K562 (cell line): ENCODE data around the gene CSRNP2. TPM values are rescaled to one million over a fixed set of nuclear protein-coding genes. Genes with fewer than 3 reads are reported as not detected.

ENCODE experiments used
- E2F4 ChIP-seq: sonication (generic); formaldehyde crosslinking; IDR thresholded peaks from 2 replicates; pipeline ENCODE4 v1.8.0; 2022; ENCODE audit warnings: mild to moderate bottlenecking, low read depth, missing genetic modification reagents
- KLF13 ChIP-seq: fragments of 450-650 bp; IDR thresholded peaks from 2 replicates; pipeline ENCODE4 v1.6.1; 2016; ENCODE audit warnings: missing genetic modification characterization, low read depth, mild to moderate bottlenecking, missing compliant biosample characterization, moderate library complexity, borderline replicate concordance
- PREB ChIP-seq: sonication (generic); formaldehyde crosslinking; IDR thresholded peaks from 2 replicates; pipeline ENCODE4 v1.8.1; 2023; ENCODE audit warnings: mild to moderate bottlenecking, missing genetic modification reagents
- PURB ChIP-seq: sonication (generic); formaldehyde crosslinking; IDR thresholded peaks from 2 replicates; pipeline ENCODE4 v1.9.0; 2021; ENCODE audit warnings: low read depth, mild to moderate bottlenecking, missing genetic modification reagents
- RBM15 ChIP-seq: fragments of 200-400 bp; formaldehyde crosslinking; IDR thresholded peaks from 2 replicates; pipeline ENCODE4 v1.6.1; 2018; ENCODE audit warnings: mild to moderate bottlenecking, low read length, moderate library complexity; ENCODE audit not compliant: insufficient read depth
- STAT5B ChIP-seq: fragments of 250-450 bp; sonication (Bioruptor Pico); IDR thresholded peaks from 2 replicates; pipeline ENCODE4 v1.8.0; 2021; ENCODE audit warnings: mild to moderate bottlenecking, inconsistent platforms
- TGIF2 ChIP-seq: sonication (generic); formaldehyde crosslinking; IDR thresholded peaks from 2 replicates; pipeline ENCODE4 v1.8.1; 2022; ENCODE audit warnings: mild to moderate bottlenecking, missing genetic modification reagents, moderate library complexity
- ZEB2 ChIP-seq: fragments of 450-650 bp; IDR thresholded peaks from 2 replicates; pipeline ENCODE4 v1.6.1; 2016
- ZNF146 ChIP-seq: IDR thresholded peaks from one replicate; pipeline ENCODE4 v1.6.1; 2018; ENCODE audit warnings: missing compliant biosample characterization; ENCODE audit not compliant: unreplicated experiment
- ZNF165 ChIP-seq: fragments of 250-450 bp; sonication (Bioruptor Pico); IDR thresholded peaks from 2 replicates; pipeline ENCODE4 v1.4.0; 2020; ENCODE audit warnings: borderline replicate concordance
- ZNF239 ChIP-seq: fragments of 250-450 bp; sonication (Bioruptor Pico); IDR thresholded peaks from 2 replicates; pipeline ENCODE4 v1.4.0; 2020; ENCODE audit warnings: mild to moderate bottlenecking
- polyA plus RNA-seq, 8 experiments: library from polyadenylated mRNA; depleted of rRNA in 4 of 8; stranded (reverse) in 5 of 8; unstranded in 3 of 8; fragments of >200 nt; fragmentation: Nextera tagmentation in 2 of 8; fragmentation: Illumina TruSeq in 1 of 8; extraction: Ambion mirVana in 2 of 8; extraction: Trizol in 1 of 8; gene quantifications; 2 replicates each; pipeline versions ENCODE4 v1.2.1 to v1.2.3, GENCODE V29; 2011 to 2014; ENCODE audit warnings: inconsistent platforms in 1 of 8, missing spikeins in 1 of 8
- total RNA-seq, 7 experiments: library from RNA; depleted of rRNA in 6 of 7; stranded (reverse); fragments of >200 nt in 6 of 7; fragmentation: Illumina TruSeq in 2 of 7; extraction: Trizol in 2 of 7; gene quantifications; 2 replicates each; pipeline versions ENCODE4 v1.2.1 to v1.2.3, GENCODE V29; 2011 to 2021; ENCODE audit warnings: low replicate concordance in 1 of 7
- TF ChIP-seq, protein P1 (sequence below), 2 experiments: fragments of 450-650 bp in 1 of 2; sonication (generic) in 1 of 2; formaldehyde crosslinking in 1 of 2; IDR thresholded peaks in 1 of 2; conservative IDR thresholded peaks in 1 of 2; 2 replicates each; pipeline versions ENCODE4 v1.6.1 to v1.8.1; 2016 to 2023; ENCODE audit warnings: mild to moderate bottlenecking in 2 of 2, moderate library complexity in 2 of 2, inconsistent platforms in 1 of 2, missing genetic modification reagents in 1 of 2
- TF ChIP-seq, protein P2 (sequence below), 3 experiments: fragments of 200-800 bp in 1 of 3; fragments of 250-450 bp in 1 of 3; fragments of 450-650 bp in 1 of 3; sonication (Bioruptor Pico) in 1 of 3; sonication (Bioruptor generic) in 1 of 3; formaldehyde crosslinking in 1 of 3; IDR thresholded peaks; 2 replicates each; pipeline versions ENCODE4 v1.6.1 to v1.8.0; 2016 to 2022; ENCODE audit warnings: mild to moderate bottlenecking in 2 of 3, missing genetic modification characterization in 2 of 3, missing compliant biosample characterization in 1 of 3, moderate library complexity in 1 of 3
- TF ChIP-seq, protein P3 (sequence below): fragments of 200-800 bp; sonication (Bioruptor generic); IDR thresholded peaks from 2 replicates; pipeline ENCODE4 v1.6.1; 2017; ENCODE audit warnings: missing genetic modification characterization, missing compliant biosample characterization
- TF ChIP-seq, protein P4 (sequence below), 3 experiments: fragments of 200-800 bp in 1 of 3; sonication (Bioruptor generic) in 1 of 3; sonication (generic) in 1 of 3; formaldehyde crosslinking in 1 of 3; IDR thresholded peaks; 2 replicates each; pipeline versions ENCODE4 v1.6.1 to v1.8.0; 2016 to 2022; ENCODE audit warnings: mild to moderate bottlenecking in 2 of 3, missing compliant biosample characterization in 2 of 3, missing genetic modification characterization in 2 of 3, missing genetic modification reagents in 1 of 3

Gene CSRNP2
- total and polyA plus RNA-seq, 9 of the 15 experiments (the other 6 are each of a cell fraction or from before 2014, with no cell fraction given): 1.6 to 13.9 (median 5.9) TPM

DNA sequence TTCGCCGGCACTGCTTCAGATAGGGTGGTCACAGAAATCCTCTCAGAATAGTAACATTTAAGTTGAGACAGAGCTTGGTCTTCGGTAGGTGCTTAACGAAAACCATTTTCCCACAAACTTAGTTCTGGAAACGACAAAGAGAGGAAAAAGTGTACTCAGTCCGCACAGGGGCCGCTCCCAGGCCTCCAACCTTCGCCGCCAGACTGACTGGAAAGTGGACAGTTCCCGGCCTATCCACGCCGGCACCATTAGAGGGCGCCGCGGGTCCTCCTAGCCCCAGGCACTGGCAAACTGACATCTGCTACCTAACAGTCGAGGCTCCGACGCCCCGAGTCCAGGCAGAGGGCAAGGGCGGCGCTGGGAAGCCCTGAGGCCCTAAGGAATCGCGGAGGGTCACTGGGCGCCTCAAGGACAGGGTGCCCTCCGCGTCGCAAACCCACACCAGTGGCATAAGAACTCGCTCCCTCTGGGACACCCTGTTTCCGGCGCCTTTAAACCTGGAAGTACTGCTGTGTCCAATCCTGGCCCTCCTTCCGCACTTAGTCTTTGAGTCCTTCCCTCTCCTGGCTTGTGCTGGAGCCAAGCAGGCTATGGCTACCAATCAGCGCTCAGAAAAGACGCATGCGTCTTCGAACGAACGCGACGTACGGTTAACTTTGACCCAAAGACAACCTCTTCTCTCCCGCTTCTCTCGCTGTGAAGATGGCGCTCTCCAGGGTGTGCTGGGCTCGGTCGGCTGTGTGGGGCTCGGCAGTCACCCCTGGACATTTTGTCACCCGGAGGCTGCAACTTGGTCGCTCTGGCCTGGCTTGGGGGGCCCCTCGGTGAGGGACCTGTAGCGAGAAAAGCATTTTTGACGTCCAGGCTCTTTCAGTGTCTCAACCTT, 35.5 kb downstream of the CSRNP2 start, which contains the start of gene LETMD1 (continued):
- TF ChIP-seq, protein P1, sequence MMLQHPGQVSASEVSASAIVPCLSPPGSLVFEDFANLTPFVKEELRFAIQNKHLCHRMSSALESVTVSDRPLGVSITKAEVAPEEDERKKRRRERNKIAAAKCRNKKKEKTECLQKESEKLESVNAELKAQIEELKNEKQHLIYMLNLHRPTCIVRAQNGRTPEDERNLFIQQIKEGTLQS (IDR thresholded peaks at IDR 0.05): no peak
- TF ChIP-seq, protein P1 (CRISPR knock-in tag; conservative IDR thresholded peaks at IDR 0.05): no peak
- TF ChIP-seq PREB (CRISPR knock-in tag): no peak
- TF ChIP-seq STAT5B (CRISPR knock-in tag): no peak
- no peak for TF ChIP-seq TGIF2 (CRISPR knock-in tag)
- TF ChIP-seq, protein P2, sequence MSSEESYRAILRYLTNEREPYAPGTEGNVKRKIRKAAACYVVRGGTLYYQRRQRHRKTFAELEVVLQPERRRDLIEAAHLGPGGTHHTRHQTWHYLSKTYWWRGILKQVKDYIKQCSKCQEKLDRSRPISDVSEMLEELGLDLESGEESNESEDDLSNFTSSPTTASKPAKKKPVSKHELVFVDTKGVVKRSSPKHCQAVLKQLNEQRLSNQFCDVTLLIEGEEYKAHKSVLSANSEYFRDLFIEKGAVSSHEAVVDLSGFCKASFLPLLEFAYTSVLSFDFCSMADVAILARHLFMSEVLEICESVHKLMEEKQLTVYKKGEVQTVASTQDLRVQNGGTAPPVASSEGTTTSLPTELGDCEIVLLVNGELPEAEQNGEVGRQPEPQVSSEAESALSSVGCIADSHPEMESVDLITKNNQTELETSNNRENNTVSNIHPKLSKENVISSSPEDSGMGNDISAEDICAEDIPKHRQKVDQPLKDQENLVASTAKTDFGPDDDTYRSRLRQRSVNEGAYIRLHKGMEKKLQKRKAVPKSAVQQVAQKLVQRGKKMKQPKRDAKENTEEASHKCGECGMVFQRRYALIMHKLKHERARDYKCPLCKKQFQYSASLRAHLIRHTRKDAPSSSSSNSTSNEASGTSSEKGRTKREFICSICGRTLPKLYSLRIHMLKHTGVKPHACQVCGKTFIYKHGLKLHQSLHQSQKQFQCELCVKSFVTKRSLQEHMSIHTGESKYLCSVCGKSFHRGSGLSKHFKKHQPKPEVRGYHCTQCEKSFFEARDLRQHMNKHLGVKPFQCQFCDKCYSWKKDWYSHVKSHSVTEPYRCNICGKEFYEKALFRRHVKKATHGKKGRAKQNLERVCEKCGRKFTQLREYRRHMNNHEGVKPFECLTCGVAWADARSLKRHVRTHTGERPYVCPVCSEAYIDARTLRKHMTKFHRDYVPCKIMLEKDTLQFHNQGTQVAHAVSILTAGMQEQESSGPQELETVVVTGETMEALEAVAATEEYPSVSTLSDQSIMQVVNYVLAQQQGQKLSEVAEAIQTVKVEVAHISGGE (CRISPR knock-in tag; IDR thresholded peaks at IDR 0.05): peak in 1 of 3 experiments; percentile 73; a peak in 2 of 6 replicates
- TF ChIP-seq RBM15: no peak
- no peak for TF ChIP-seq PURB (CRISPR knock-in tag)
- 0 out of 2 replicates have a peak, but pooled peaks have one; percentile 12 for TF ChIP-seq ZEB2
- TF ChIP-seq, protein P3, sequence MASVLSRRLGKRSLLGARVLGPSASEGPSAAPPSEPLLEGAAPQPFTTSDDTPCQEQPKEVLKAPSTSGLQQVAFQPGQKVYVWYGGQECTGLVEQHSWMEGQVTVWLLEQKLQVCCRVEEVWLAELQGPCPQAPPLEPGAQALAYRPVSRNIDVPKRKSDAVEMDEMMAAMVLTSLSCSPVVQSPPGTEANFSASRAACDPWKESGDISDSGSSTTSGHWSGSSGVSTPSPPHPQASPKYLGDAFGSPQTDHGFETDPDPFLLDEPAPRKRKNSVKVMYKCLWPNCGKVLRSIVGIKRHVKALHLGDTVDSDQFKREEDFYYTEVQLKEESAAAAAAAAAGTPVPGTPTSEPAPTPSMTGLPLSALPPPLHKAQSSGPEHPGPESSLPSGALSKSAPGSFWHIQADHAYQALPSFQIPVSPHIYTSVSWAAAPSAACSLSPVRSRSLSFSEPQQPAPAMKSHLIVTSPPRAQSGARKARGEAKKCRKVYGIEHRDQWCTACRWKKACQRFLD: peak; percentile 85
- TF ChIP-seq KLF13 (tag): 0 out of 2 replicates have a peak, but pooled peaks have one; percentile 49
- no peak for TF ChIP-seq ZNF146
- no peak for TF ChIP-seq ZNF165 (CRISPR knock-in tag)
- TF ChIP-seq, protein P4, sequence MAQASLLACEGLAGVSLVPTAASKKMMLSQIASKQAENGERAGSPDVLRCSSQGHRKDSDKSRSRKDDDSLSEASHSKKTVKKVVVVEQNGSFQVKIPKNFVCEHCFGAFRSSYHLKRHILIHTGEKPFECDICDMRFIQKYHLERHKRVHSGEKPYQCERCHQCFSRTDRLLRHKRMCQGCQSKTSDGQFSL (CRISPR knock-in tag; IDR thresholded peaks at IDR 0.05): no peak
- TF ChIP-seq, protein P4 (tag; IDR thresholded peaks at IDR 0.05): no peak
- no peak for TF ChIP-seq E2F4 (CRISPR knock-in tag)
- no peak for TF ChIP-seq ZNF239
